Measurements from ENCODE around the gene RSPH6A.

- TF ChIP-seq CSDC2 (CRISPR knock-in tag; IDR thresholded peaks at IDR 0.05), result no peak
- no peak for TF ChIP-seq PATZ1 (CRISPR knock-in tag; IDR thresholded peaks at IDR 0.05; ENCODE audit: borderline replicate concordance)
- no peak for TF ChIP-seq PPARA (CRISPR knock-in tag; IDR thresholded peaks at IDR 0.05; ENCODE audit: borderline replicate concordance)
- no peak for TF ChIP-seq ZFP3 (CRISPR knock-in tag; IDR thresholded peaks at IDR 0.05)
- TF ChIP-seq TOX (CRISPR knock-in tag; IDR thresholded peaks at IDR 0.05; ENCODE audit: borderline replicate concordance), result no peak
- no peak for TF ChIP-seq ARNTL (CRISPR knock-in tag; IDR thresholded peaks at IDR 0.05; ENCODE audit: borderline replicate concordance, low read depth)
- no peak for TF ChIP-seq TSHZ2 (CRISPR knock-in tag; IDR thresholded peaks at IDR 0.05)
- TF ChIP-seq RARB (CRISPR knock-in tag; IDR thresholded peaks at IDR 0.05), result no peak
- TF ChIP-seq BACH2 (CRISPR knock-in tag; IDR thresholded peaks at IDR 0.05; ENCODE audit: borderline replicate concordance), result no peak
- no peak for TF ChIP-seq ESRRG (CRISPR knock-in tag; IDR thresholded peaks at IDR 0.05)
These were observed 10.2 kb downstream of the RSPH6A start for GRCh38 chr19:45804959-45805230.
